GM12873 (cell line): ENCODE results near the gene OR9G1.

Experiments
- CTCF ChIP-seq: IDR thresholded peaks from 2 replicates; pipeline ENCODE4 v1.5.1; 2012; ENCODE audit warnings: low read depth, mild to moderate bottlenecking, moderate library complexity, low read length, control low read depth; ENCODE audit not compliant: insufficient read depth; ENCODE audit errors: missing control alignments

The OR9G1 gene

GRCh38 chr11:56740886-56741285, 42.0 kb downstream of the OR9G1 start:
- no peak for TF ChIP-seq CTCF

DNA sequence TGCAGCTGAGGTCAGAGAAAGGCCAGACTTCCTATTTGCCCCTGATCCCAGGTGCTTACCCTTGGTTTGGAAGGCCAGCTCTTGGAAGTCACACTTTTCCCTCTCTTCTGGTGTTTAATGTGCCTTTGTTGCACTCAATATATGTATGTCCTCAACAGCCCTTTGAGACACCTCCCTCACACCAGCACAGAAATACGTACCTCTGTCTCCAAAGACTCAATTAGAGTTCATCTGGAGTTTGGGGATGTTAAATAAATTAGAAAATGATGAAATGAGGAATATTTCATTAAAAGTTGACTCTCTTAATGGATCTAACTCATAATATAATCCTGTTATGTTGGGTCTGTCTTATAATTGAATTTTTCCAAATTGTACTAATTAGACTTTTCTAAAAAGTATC, 49.7 kb downstream of the OR9G1 start, which contains the start of gene OR9G4:
Gene OR9G4 (minus strand): TSS at position 101 of the 400 bp plus-strand sequence. CDS start 4,931 bp downstream, outside the sequence.
- no peak for TF ChIP-seq CTCF

GRCh38 chr11:56750190-56750589, 51.3 kb downstream of the OR9G1 start:
- TF ChIP-seq CTCF = peak; percentile 12

DNA sequence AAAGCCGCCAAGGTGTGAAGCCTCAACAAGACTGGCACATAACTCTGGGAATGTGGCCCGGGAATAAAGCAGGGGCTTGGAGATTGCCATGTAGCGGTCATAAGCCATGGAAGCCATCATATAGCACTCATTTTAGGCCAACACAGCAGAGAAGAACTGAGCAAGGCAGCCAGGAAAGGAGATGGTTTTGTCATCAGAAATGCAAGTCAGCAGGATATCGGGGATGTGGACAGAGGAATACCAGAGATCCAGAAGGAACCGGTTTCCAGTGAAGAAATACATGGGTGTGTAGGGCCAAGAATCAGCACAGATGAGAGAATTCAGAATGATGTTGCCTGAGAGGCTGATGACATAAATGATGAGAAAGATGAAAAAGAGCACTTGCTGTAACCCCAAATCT, 52.6 kb downstream of the OR9G1 start:
- no peak for TF ChIP-seq CTCF
